Stimulated activated CD8-positive, alpha-beta memory T cell treated with anti-CD3 and anti-CD28 coated beads, Interleukin-4, amount 100 ng/mL, for 48 hours (primary cell): Measurements from ENCODE around the gene CDK16.

ENCODE experiments used
- DNase-seq: peaks from one replicate; pipeline ENCODE4 v3.0.0-alpha.2; 2020

CDK16 gene

GRCh38 chrX:47209508-47210238 is 8.8 kb upstream of the CDK16 start:
- no peak for DNase-seq

DNA sequence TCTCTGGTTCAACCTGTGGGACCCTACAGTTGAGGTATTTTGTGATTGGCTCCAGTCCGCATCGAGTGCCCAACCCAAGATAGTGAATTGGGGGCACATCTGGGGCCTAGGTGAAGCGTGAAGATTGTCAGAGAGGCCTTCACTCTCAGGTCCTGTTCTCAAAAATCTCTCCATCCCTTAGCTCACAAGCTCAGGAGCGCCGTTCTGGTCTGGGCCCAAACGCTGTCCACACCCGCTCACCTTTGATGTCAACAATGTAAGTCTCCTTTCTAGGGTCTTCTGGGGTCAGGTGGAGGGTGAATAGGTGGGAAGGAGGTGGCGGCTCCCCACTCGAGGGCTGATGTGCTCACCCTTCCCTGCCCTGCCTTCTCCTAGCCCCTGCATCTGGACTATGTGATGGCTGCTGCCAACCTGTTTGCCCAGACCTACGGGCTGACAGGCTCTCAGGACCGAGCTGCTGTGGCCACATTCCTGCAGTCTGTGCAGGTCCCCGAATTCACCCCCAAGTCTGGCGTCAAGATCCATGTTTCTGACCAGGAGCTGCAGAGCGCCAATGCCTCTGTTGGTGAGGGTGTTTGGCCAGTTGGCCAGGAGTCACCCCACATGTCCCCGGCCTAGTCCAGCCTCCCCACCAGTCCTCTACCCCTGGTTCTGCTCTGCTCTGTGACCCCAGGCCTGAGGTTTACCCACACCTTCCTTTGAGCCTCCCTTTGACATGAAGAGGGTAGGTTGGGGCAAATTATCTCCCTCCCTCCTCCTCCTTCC is 7.6 kb upstream of the CDK16 start:
- no peak for DNase-seq

DNA sequence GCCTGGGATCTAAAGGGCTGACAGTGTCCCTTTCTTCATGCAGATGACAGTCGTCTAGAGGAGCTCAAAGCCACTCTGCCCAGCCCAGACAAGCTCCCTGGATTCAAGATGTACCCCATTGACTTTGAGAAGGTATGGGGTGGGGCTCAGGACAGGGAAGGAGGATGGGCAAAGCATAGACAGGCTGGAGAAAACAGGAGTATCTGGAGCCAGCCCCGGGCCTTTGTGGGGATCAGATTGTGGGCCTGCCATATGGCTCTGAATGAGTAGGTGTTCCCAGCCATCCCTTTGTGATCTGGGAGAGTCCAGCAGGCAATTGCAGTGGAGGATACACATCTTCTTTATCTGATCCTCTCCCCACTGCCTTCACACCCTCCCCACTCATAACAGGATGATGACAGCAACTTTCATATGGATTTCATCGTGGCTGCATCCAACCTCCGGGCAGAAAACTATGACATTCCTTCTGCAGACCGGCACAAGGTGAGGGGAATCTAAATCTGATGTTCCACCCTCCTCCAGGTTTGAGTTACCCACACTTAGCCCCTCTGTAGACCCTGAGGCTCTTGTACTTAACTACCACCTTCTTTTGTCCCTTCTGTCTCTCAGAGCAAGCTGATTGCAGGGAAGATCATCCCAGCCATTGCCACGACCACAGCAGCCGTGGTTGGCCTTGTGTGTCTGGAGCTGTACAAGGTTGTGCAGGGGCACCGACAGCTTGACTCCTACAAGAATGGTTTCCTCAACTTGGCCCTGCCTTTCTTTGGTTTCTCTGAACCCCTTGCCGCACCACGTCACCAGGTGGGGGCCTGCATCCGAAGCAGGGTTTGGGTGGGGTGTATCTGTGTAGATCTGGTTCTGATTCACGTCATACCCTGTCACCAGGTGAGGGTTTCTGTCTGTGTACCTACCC is 5.8 kb upstream of the CDK16 start:
- no peak for DNase-seq

DNA sequence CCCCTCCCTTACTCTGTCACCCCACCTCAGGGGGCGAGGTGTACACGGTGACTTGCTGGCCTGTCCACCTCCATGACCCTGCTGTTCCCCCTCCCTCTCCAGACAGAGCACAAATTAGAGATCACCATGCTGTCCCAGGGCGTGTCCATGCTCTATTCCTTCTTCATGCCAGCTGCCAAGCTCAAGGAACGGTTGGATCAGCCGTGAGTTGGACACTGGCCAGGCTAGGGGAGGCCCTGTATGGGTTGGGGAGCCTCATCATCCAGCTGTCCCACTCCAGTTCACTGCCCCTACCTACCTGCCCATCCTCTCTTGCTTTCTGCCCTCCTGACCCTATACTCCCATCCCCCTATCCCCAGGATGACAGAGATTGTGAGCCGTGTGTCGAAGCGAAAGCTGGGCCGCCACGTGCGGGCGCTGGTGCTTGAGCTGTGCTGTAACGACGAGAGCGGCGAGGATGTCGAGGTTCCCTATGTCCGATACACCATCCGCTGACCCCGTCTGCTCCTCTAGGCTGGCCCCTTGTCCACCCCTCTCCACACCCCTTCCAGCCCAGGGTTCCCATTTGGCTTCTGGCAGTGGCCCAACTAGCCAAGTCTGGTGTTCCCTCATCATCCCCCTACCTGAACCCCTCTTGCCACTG is 3.9 kb upstream of the CDK16 start:
- DNase-seq = no peak

DNA sequence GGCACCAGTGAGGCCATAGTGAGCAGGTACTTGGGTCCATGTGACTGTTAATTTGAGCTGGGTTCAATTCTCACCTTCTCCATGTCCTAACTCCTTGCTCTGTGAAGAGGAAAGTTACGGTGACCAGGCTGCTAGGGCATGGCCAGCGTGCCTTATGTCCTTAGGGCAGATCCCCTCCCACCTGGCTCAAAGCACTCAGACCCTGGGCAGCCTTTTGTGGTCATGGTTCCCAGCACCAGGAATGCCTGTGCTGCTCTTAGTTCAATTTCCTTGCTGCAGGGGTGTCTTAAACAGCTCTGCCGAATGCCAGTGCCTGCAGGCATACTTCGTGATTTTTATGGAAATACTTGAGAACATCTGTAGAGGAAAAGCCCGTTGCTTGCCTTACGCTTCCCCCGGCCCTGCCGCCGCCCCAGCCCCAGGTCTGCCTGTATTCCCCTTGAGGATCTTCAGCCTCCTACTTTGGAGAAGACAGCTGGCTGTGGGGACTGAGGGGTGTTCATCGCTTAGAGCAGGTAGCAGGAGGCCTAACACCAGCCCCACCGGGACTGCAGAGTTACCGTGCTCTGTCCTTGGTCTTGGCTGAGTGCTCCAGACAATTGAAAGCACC is 3.1 kb upstream of the CDK16 start:
- no peak for DNase-seq

DNA sequence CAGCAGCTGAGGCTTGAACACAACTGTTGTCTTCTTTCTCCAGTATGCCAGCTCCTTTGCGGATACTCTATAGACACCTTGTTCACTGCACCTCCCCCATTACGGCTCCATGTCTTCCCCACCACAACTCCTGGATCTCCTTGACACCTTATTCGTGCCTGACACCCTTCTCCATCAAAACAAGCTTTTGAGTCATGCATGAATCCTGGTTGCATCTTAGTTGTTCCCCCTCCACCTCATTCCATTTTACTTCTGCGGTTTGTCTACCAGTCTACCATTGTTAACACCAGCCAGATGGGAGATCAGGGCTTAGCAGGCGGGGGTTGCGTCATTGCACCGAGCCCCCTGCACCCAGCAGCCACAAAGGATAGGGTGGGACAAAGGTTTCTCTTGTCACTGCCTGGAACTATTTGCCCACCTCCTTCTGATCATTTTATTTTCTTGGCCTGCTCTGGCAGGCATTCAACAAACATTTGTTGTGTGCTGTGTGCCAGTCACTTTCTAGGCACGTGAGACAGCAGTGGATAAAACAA is 2.0 kb upstream of the CDK16 start:
- DNase-seq = no peak

GRCh38 chrX:47217121-47217851 is 1.2 kb upstream of the CDK16 start:
- no peak for DNase-seq

GRCh38 chrX:47217852-47218279 is 615 bp upstream of the CDK16 start:
- peak; percentile 94 for DNase-seq

DNA sequence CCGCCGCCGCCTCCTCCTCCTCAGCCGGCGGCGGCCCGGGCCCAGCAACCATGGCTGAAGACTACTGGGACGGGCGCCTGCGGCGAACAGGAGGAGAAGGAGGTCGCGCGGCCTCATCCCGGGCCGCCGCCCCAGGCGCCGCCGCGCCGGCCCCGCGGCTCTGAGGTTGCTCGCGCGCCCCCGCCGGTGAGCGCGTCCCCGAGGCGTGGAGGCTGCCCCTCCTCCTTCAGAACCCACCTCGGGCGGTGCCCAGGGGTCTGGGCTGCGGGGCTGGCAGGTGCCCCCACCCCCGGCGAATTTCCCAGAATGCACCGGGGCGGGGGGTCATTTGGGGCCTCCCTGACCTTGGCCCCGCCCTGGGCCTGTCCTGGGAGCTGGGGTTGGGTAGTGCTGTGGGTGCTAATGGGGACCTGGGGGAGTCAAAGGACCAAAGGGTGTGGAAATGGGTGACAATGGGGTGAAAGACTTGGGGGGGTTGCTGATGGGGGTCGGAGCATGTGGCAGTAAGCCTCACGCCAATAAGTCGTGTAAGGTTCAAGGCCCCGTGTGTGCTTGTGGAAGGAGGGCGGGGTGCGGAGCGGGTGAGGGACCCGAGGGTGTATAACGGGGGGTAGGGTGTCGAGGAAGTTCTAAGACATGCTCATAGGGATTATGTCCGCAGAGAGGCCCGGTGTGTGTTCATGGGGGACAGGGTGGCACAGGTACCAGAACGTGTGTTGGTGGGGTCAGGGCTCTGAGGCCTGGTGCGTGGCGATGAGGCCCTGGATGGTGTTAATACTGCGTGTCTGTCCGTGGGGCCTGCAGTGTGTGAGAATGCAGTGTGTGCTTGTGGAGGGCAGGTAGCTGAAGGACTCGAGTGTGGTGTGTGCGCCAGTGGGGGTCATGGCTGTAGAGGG is 687 bp downstream of the CDK16 start:
- DNase-seq = peak; percentile 59

DNA sequence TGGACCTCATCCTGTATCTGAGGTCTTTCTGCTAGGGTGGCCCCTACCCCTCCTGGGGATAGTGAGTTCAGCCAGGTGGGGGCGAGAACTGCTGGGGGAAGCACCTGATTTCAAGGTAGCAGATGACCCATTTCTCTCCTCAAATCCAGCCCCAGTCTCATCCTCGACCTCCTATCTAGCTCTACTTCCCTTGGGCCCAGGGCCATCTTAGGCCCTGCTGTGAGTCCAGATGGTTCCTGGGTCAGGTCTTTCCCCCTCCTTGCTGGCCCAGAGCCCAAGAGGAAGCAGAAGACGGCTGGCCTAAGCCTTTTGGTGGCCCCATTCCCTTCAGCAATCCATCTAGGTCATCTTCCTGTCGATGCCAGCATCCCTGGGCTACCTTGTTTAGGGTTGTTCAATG is 3.3 kb downstream of the CDK16 start:
- DNase-seq = no peak

- no peak for DNase-seq
These were observed 4.4 kb downstream of the CDK16 start for GRCh38 chrX:47222751-47223350.

DNA sequence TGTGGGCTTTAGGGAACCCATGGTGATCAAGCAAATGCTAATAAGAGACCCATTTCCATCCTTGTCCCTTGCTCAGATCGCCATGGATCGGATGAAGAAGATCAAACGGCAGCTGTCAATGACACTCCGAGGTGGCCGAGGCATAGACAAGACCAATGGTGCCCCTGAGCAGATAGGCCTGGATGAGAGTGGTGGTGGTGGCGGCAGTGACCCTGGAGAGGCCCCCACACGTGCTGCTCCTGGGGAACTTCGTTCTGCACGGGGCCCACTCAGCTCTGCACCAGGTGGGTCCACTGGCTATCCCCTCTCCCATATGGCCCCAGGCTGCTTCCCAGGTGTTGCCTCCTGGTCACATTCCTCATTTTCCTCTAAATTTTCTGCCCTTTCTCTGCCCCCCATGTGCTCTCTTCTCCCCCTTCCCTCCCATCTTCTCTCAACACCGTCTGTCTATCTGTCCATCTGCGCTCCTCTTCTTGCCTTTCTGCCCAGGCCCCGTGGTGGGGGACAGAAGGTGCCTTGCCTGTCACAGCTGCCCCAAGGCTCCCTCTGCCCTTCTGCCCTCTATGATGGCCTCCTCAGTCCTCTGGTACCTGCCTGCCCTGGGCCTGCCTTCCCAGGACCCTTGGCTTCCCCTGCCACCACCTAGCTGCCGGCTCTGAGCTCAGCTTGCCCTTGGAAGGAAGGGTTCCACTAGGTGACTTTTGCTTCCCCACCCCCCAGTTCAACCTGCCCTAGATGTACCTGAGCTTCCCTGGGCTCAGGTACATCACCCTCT is 5.2 kb downstream of the CDK16 start:
- DNase-seq = no peak

- DNase-seq = no peak
These were observed 5.9 kb downstream of the CDK16 start for GRCh38 chrX:47224266-47224895.

GRCh38 chrX:47224896-47225290 is 6.4 kb downstream of the CDK16 start:
- DNase-seq = no peak

- DNase-seq = no peak
These were observed 7.6 kb downstream of the CDK16 start for GRCh38 chrX:47226071-47226470.

GRCh38 chrX:47226531-47227333 is 8.3 kb downstream of the CDK16 start:
- DNase-seq = no peak

DNA sequence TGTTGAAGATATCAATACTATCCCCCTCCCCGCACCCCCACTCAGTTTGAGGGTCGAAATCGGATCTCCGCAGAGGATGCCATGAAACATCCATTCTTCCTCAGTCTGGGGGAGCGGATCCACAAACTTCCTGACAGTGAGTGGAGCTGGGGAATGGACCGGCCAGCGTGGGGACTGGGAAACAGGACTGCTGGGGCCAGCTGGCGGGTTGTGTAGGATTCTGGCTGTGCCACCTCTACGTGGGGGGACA is 8.8 kb downstream of the CDK16 start:
- DNase-seq = no peak
